Epithelial cell of esophagus (primary cell): Measurements from ENCODE around the gene FREM1.
"Not testable (repeated sequence)": the region's sequence is repeated elsewhere in the genome, so short reads cannot be mapped to it uniquely, and the experiment has no call there.

Experiments
- DNase-seq: peaks from one replicate; pipeline ENCODE4 v3.0.0; 2010; ENCODE audit warnings: low read depth
- H3K4me3 ChIP-seq: 2 replicates; pipeline ENCODE4 v1.5.1; 2011; ENCODE audit warnings: mild to moderate bottlenecking, low read length, control low read depth
- TF ChIP-seq, protein P1 (sequence below): IDR thresholded peaks from 2 replicates; pipeline ENCODE4 v1.5.1; 2011; ENCODE audit warnings: low read depth, mild to moderate bottlenecking, low read length, control low read depth, inconsistent platforms; ENCODE audit not compliant: insufficient read depth; ENCODE audit errors: missing control alignments

FREM1 gene

DNA sequence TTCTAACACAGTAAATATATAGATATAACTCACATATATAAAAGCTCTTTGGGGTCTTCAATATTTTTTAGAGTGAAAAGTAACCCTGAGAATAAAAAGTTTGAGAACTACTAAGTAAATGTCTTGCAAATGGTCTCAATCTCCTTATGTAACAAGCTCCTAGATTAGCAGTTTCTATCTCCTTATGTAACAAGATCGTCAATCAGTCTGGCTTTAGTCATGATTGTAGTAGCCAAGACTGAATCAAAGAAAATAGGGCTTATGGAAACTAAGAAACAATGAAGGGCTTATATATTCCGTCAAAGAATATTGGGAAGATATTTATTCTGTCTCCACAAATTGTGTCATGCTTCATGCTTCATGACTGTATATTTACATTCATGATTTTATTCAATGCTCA, 22.4 kb upstream of the FREM1 start:
- DNase-seq: no peak
- no peak overlapping the region for H3K4me3 ChIP-seq
- TF ChIP-seq, protein P1, sequence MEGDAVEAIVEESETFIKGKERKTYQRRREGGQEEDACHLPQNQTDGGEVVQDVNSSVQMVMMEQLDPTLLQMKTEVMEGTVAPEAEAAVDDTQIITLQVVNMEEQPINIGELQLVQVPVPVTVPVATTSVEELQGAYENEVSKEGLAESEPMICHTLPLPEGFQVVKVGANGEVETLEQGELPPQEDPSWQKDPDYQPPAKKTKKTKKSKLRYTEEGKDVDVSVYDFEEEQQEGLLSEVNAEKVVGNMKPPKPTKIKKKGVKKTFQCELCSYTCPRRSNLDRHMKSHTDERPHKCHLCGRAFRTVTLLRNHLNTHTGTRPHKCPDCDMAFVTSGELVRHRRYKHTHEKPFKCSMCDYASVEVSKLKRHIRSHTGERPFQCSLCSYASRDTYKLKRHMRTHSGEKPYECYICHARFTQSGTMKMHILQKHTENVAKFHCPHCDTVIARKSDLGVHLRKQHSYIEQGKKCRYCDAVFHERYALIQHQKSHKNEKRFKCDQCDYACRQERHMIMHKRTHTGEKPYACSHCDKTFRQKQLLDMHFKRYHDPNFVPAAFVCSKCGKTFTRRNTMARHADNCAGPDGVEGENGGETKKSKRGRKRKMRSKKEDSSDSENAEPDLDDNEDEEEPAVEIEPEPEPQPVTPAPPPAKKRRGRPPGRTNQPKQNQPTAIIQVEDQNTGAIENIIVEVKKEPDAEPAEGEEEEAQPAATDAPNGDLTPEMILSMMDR: no peak

DNA sequence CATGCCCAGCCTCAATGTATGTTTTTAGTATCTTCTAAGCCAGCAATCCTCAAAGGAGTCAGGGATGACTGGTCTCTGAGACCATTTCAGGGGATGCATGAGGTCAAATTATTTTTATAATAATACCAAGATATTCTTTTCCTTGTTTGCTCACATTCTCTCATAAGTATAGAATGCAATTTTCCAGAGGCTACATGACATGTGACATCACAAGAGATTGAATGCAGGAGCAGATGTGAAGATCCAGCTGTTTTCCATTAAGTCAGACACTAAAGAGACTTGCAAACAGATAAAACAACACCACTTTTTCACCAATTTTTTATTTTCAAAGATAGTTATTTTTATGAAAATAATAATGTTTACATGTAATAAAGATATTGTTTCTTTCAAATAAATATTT, 22.0 kb upstream of the FREM1 start:
- H3K4me3 ChIP-seq: no peak overlapping the region
- TF ChIP-seq, protein P1: no peak
- DNase-seq: no peak

DNA sequence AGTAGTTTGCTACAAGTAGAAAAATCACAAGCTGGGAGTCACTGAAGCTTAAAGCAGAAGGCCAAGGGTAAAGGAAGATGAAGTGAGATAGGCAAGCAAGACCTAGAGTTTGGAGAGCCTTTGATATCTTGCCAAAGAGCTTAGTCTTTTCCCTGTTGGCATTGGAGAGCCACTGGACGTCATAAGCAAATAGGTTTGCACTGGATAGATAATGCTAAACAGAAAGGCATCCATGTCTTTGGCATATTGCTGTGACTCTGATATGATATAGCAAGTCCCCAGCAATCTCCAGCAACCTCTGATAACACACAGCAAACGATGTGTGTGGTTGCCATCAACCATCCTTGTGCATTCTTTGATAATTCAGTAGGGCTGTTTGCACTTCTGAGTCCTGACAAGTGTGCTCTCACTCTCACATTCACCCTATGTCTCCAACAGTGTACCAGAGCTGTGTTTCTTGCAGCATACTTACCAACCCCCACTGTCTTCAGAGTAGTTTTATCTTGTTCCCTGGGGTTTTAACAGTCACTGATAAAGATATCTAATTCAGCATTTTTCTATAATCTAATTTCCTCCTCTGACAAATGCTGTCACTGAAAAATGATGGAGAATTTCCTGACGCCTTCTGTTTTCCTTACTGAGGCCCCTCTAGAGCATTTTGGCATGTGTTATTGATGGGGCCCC, 16.9 kb upstream of the FREM1 start:
- TF ChIP-seq, protein P1: no peak
- no peak for DNase-seq
- no peak overlapping the region for H3K4me3 ChIP-seq

DNA sequence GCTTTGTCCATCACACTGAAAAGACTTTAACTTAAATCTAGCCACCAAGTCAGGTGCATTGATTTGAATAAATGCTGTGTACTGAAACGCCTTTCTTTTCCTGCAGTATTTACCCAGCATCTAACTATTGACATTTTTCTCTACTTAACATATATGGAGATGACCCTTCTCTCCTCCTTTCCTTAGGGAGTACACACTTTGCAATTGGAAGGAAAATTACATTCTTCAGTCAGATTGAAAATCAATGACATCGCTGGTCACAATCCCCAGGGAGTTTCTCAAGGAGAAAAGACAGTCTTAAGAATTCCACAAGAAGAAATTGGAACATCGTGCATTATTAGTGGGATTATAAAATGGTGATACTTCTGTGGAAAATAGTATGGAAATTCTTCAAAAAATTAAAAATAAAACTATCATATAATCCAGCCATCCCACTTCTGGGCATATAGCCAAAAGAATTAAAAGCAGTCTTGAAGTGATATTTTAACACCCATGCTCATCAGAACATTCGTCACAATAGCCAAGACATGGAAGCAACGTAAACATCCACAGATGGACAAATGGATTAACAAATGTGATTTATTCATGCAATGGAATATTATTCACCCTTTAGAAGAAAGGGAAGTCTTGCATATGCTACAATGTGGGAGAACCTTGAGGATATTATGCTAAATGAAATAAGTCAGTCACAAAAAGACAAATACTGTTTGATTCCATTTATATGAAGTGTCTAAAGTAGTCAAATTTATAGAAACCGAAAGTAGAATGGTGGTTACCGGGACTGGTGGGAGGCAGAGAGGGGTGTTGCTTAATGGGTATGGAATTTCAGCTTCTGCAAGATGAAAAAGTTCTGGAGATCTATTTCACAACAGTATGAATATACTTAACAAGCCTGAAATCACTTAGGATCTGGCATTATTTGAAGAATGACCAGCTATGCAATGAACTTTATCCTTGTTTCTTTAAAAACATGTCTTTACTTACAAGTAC, 14.3 kb upstream of the FREM1 start:
- TF ChIP-seq, protein P1: no peak
- no peak overlapping the region for H3K4me3 ChIP-seq
- peak; percentile 16 for DNase-seq

DNA sequence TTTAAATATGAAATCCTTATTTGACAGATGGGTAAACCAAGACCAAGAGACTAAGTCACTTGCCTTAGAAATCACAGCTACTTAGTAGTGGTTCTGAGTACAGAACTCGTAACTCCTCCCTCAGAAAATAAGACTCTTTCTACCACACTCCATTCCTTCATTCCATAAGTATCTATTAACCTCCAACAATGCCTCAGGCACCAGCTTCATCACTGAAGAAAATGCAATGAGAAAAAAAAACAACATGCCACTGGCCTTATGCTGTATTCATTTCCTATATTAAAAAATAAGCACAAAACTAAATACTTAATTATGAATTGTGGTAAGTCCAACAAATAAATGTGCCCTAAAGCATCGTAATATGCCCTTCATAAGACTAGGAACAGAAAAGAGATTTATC, 13.5 kb upstream of the FREM1 start:
- TF ChIP-seq, protein P1: no peak
- no peak overlapping the region for H3K4me3 ChIP-seq
- DNase-seq: no peak

DNA sequence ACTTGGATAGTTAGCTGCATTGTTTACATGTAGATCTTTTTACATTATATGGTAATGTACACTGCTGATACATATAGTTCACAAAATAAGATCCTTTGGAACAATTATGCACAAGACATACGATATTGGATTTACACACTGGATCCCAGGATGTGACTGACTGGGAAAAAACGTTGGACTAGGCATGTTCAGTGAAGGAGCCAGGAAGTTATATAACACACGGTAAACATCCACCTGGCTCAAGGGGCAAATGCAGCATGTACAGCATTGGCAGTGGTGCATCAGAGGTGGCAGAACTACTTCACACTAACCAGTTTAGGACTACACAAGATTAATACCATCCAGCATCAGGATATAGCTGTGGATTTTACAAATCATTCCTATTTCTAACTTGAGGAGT, 10.6 kb upstream of the FREM1 start:
- not testable (repeated sequence) for H3K4me3 ChIP-seq, DNase-seq

DNA sequence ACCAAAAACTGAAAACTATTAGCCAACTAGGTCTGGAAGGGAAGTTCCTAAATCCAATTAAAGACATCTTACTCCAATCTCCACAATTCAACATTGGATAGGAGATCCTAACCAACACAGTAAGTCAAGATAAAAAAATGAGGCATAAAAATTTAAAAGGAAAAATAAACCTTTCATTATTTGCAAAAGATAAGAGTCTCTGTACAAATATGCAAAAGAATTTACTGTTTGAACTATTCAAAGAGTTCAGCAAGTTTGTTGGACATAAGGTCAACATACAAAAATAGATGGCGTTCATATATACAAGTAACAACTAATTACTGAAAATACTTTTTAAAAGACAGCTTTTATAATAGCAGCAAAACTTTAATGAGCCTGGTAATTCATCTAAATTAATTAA, 3.1 kb upstream of the FREM1 start:
- no peak for DNase-seq
- TF ChIP-seq, protein P1: no peak

More for the DNA sequence above, 3.1 kb upstream of the FREM1 start:
- H3K4me3 ChIP-seq: no peak overlapping the region
